Mucosa of descending colon (tissue), 3 donors: ENCODE data around the gene NHLH1. TPM values are rescaled to one million over a fixed set of nuclear protein-coding genes. Genes with fewer than 3 reads are reported as not detected.

ENCODE experiments used
- ATAC-seq: fragments of 200-7000 bp; cut with Tn5 transposase; one replicate; pipeline ENCODE4 v1.9.1; 2020; ENCODE audit warnings: mild to moderate bottlenecking, moderate library complexity
- DNase-seq, 3 donors: peaks; one replicate each; pipeline ENCODE4 v3.0.0-alpha.2; 2020
- H3K36me3 ChIP-seq: fragments of 200-600 bp; one replicate; pipeline ENCODE4 v1.8.0; 2021; ENCODE audit warnings: low read depth, mild to moderate bottlenecking
- H3K4me1 ChIP-seq: fragments of 200-600 bp; one replicate; pipeline ENCODE4 v1.8.0; 2021; ENCODE audit warnings: low read depth, mild to moderate bottlenecking
- H3K4me3 ChIP-seq: fragments of 200-600 bp; one replicate; pipeline ENCODE4 v1.8.0; 2021; ENCODE audit warnings: mild to moderate bottlenecking
- H3K9me3 ChIP-seq: fragments of 200-600 bp; one replicate; pipeline ENCODE4 v1.8.0; 2021; ENCODE audit warnings: mild to moderate bottlenecking
- CTCF ChIP-seq: fragments of 200-600 bp; IDR thresholded peaks from one replicate; pipeline ENCODE4 v1.8.0; 2022; ENCODE audit warnings: antibody characterized with exemption, mild to moderate bottlenecking
- intact Hi-C, 2 donors: fragments of 100-400 bp; cut with DNase I in 1 of 2; cut with micrococcal nuclease in 1 of 2; formaldehyde crosslinking; loops; one replicate each; pipeline versions ENCODE4 v1.11.0 to v1.11.1; 2022; cut with DNase I, micrococcal nuclease
- total RNA-seq, 3 donors: library from RNA; stranded (reverse); fragmentation: NEBNext Ultra II Directional in 2 of 3; extraction: Animal tissue kit (Norgen Biotek cat#: 25700) in 2 of 3; gene quantifications; one replicate each; pipeline versions ENCODE4 v1.2.1 to v1.2.4, GENCODE V29; 2021 to 2023
- donor health status: DM: no; HTN: no; CAD: no; lungs with moderate emphysema.
- donor health status: DM: no; HTN: no; CAD: no.
- donor health status: DM: no; HTN: yes; CAD: no.

Gene NHLH1
- total RNA-seq, 3 donors from 2014 or later = 0.14 to 0.16 (median 0.14) TPM

DNA sequence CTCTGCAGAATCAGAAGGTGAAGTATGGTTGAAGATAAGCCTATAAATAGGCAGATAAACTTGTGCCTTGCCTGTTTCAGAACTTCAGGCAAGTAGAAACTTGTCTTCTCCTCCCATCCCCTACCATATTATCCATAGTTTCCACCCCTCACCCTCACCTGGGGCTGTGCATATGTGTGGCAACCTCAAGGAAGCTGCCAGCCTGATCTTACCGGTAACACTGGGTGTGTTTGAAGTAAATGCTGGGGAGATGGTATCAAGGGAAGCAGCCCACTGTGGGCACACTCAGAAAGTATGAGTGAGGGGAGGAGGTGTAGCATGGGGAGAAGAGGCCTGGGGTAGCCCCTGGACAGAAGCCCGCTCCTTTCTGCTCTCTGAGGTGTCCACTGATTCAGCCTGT, 48.0 kb downstream of the NHLH1 start:
- DNase-seq = no peak
- H3K9me3 ChIP-seq = no peaks in the 10 kb centered on the region
- no peak overlapping the region for H3K4me3 ChIP-seq
- ATAC-seq = no peak
- no peaks in the 10 kb centered on the region for H3K36me3 ChIP-seq
- no peaks in the 10 kb centered on the region for H3K4me1 ChIP-seq
- intact Hi-C loops = no loop called here
- TF ChIP-seq CTCF = no peak

DNA sequence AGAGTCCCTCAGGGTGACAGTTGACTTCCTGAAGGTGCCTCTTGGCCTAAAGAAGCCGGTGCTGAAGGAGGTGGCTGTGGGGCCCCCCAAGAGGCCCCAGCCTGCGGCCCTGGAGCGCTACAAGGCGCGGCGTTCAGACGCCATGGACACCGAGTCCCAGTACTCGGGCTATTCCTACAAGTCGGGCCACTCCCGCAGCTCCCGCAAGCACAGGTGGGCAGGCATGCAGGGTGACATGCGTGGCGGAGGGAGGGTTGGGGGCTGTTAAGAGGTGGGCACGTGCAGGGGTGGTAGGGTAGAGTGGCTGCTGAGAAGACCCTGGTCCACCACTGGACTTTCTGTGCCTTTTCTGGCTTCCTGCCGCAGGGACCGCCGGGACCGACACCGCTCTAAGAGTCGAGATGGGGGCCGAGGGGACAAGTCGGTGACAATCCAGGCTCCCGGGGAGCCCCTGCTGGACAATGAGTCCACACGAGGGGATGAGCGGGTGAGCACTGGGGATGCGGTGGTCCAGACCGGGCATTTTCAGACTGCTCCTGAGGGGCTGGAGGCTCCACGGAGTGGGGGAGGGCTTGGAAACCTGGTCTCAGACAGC, 48.9 kb downstream of the NHLH1 start:
- no peaks in the 10 kb centered on the region for H3K4me1 ChIP-seq
- no peak for TF ChIP-seq CTCF
- H3K4me3 ChIP-seq = no peak overlapping the region
- H3K9me3 ChIP-seq = no peaks in the 10 kb centered on the region
- H3K36me3 ChIP-seq = no peaks in the 10 kb centered on the region
- DNase-seq (no peak), ATAC-seq (no peak)
- intact Hi-C loops = no loop called here

DNA sequence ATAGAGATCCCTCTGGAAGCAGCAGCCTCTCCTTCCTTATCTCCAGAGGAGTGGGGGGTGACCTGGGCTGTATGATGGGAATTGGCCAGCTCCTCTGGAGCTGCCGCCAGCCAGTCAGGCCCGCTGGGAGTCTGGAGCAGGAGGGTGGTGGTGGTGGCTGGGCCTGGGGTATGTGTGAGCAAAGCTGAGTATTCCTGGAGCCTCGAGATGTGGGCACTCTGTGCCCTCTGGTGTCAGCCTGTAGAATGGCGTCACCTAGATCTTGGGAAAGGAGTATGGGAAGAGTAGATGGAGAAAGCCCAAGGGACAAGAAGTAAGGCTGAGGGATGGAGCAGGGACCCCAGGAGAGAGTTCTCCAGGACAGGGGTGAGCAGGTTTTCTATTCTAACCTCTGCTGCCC, 49.5 kb downstream of the NHLH1 start:
- Histone ChIP-seq H3K9me3 (no peaks in the 10 kb centered on the region), H3K4me3 (no peak overlapping the region), H3K36me3 (no peaks in the 10 kb centered on the region), H3K4me1 (no peaks in the 10 kb centered on the region)
- TF ChIP-seq CTCF = no peak
- intact Hi-C loops = no loop called here
- ATAC-seq (peak; percentile 75), DNase-seq (peak in 1 of 3 donors; percentile 27)

DNA sequence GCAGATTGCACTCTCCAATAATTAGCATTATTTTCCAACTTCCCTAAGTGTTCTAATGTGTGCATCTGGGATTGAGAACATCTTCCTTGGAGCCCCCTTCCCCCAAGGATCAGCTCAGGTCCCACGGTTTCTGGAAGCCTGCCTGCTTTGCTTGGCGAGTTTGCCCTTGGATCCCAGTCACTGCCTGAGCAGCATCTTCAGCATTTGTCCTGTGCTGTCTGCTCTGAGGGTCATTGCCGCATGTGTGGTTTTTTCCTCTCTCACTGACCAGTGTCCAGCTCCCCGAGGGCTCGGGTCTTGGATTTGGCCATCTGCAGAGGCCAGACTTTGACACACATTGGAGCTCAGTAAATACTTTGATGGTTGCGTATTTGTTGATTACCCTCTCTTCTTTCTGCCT, 51.6 kb downstream of the NHLH1 start:
- TF ChIP-seq CTCF = no peak
- Histone ChIP-seq H3K9me3 (no peaks in the 10 kb centered on the region), H3K36me3 (no peaks in the 10 kb centered on the region), H3K4me1 (no peaks in the 10 kb centered on the region), H3K4me3 (no peak overlapping the region)
- ATAC-seq (no peak), DNase-seq (no peak)
- intact Hi-C loops = no loop called here

DNA sequence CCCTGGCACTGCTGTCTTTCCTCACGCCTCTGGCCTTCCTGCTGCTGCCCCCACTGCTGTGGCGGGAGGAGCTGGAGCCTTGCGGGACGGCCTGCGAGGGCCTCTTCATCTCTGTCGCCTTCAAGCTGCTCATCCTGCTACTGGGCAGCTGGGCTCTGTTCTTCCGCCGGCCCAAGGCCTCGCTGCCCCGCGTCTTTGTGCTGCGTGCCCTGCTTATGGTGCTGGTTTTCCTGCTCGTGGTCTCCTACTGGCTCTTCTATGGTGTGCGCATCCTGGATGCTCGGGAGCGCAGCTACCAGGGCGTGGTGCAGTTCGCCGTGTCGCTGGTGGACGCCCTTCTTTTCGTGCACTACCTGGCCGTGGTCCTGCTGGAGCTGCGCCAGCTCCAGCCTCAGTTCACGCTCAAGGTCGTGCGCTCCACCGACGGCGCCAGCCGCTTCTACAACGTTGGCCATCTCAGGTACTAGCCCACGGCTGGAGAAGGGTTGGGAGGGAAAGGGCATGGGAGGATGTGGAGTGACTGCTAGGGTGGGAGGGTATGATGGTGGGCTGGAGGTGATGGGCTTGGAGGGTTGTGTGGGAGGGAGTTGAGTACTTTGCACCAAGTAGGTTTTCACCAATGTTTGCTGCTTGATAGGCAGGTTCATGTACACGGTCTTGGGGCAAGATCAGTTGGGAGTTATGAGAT, 52.4 kb downstream of the NHLH1 start:
- Histone ChIP-seq H3K36me3 (no peaks in the 10 kb centered on the region), H3K9me3 (no peaks in the 10 kb centered on the region), H3K4me3 (no peak overlapping the region), H3K4me1 (no peaks in the 10 kb centered on the region)
- DNase-seq (no peak), ATAC-seq (no peak)
- intact Hi-C loops = no loop called here
- no peak for TF ChIP-seq CTCF
